ENCODE measurements around the gene NFIA.

NFIA gene

GRCh38 chr1:61271412-61271789, 189.0 kb downstream of the NFIA start:
- no peak overlapping the region for H3K9ac ChIP-seq
- no peak overlapping the region for H3K27ac ChIP-seq
- H3K27me3 ChIP-seq (ENCODE audit: insufficient read depth, low read depth): no peaks in the 10 kb centered on the region
- H3K36me3 ChIP-seq (ENCODE audit: insufficient read depth): no peaks in the 10 kb centered on the region
- H3K4me1 ChIP-seq (ENCODE audit: low read depth, poor library complexity, severe bottlenecking): no peaks in the 10 kb centered on the region
- H3K4me3 ChIP-seq (IDR thresholded peaks at IDR 0.05; ENCODE audit: insufficient read depth, low read depth, low read length): no peak overlapping the region
- no peaks in the 10 kb centered on the region for H3K79me2 ChIP-seq (ENCODE audit: insufficient read depth, low read depth)
- TF ChIP-seq CTCF (conservative IDR thresholded peaks at IDR 0.05; ENCODE audit: low read depth, low read length): no peak
- no peak overlapping the region for H3K4me2 ChIP-seq
- H2AFZ ChIP-seq (ENCODE audit: low read depth): no peak overlapping the region
- H4K20me1 ChIP-seq (ENCODE audit: insufficient read depth): no peaks in the 10 kb centered on the region

- Histone ChIP-seq H3K4me1 (ENCODE audit: low read depth, poor library complexity, severe bottlenecking) (no peaks in the 10 kb centered on the region), H4K20me1 (ENCODE audit: insufficient read depth) (no peaks in the 10 kb centered on the region), H3K9ac (no peak overlapping the region), H3K4me3 (IDR thresholded peaks at IDR 0.05; ENCODE audit: insufficient read depth, low read depth, low read length) (no peak overlapping the region), H2AFZ (ENCODE audit: low read depth) (no peak overlapping the region), H3K79me2 (ENCODE audit: insufficient read depth, low read depth) (no peaks in the 10 kb centered on the region), H3K36me3 (ENCODE audit: insufficient read depth) (no peaks in the 10 kb centered on the region), H3K27ac (no peak overlapping the region), H3K27me3 (ENCODE audit: insufficient read depth, low read depth) (no peaks in the 10 kb centered on the region), H3K4me2 (no peak overlapping the region)
- TF ChIP-seq CTCF (conservative IDR thresholded peaks at IDR 0.05; ENCODE audit: low read depth, low read length): no peak
These were observed 190.9 kb downstream of the NFIA start for GRCh38 chr1:61273167-61273705.

DNA sequence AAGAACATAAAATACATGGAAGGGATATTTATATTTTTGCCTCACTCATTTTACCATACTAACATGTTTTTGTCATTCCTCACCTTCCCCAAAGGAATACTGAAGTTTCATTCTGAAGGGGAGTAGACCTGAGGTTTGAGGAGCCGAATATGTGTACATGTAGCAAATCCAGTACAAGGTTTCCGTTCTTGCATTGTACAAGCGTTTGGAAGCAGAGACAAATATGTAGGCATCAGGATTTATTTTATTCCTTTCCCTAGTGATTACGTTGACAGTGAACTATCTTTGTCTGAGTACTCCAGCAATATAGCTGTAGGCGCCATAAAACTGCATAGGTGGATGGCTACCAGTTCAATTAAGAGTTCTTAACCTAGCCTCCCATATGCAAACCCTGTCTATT, 191.5 kb downstream of the NFIA start:
- no peaks in the 10 kb centered on the region for H3K4me1 ChIP-seq (ENCODE audit: low read depth, poor library complexity, severe bottlenecking)
- H3K79me2 ChIP-seq (ENCODE audit: insufficient read depth, low read depth): no peaks in the 10 kb centered on the region
- no peaks in the 10 kb centered on the region for H3K27me3 ChIP-seq (ENCODE audit: insufficient read depth, low read depth)
- no peaks in the 10 kb centered on the region for H4K20me1 ChIP-seq (ENCODE audit: insufficient read depth)
- H3K9ac ChIP-seq: no peak overlapping the region
- H3K36me3 ChIP-seq (ENCODE audit: insufficient read depth): no peaks in the 10 kb centered on the region
- no peak overlapping the region for H3K4me2 ChIP-seq
- no peak overlapping the region for H2AFZ ChIP-seq (ENCODE audit: low read depth)
- no peak for TF ChIP-seq CTCF (conservative IDR thresholded peaks at IDR 0.05; ENCODE audit: low read depth, low read length)
- H3K4me3 ChIP-seq (IDR thresholded peaks at IDR 0.05; ENCODE audit: insufficient read depth, low read depth, low read length): no peak overlapping the region
- no peak overlapping the region for H3K27ac ChIP-seq

- H3K79me2 ChIP-seq (ENCODE audit: insufficient read depth, low read depth): no peaks in the 10 kb centered on the region
- H3K4me3 ChIP-seq (IDR thresholded peaks at IDR 0.05; ENCODE audit: insufficient read depth, low read depth, low read length): no peak overlapping the region
- H3K27me3 ChIP-seq (ENCODE audit: insufficient read depth, low read depth): no peaks in the 10 kb centered on the region
- H3K36me3 ChIP-seq (ENCODE audit: insufficient read depth): no peaks in the 10 kb centered on the region
- no peak overlapping the region for H2AFZ ChIP-seq (ENCODE audit: low read depth)
- no peaks in the 10 kb centered on the region for H3K4me1 ChIP-seq (ENCODE audit: low read depth, poor library complexity, severe bottlenecking)
- H3K4me2 ChIP-seq: no peak overlapping the region
- no peak for TF ChIP-seq CTCF (conservative IDR thresholded peaks at IDR 0.05; ENCODE audit: low read depth, low read length)
- no peak overlapping the region for H3K27ac ChIP-seq
- H4K20me1 ChIP-seq (ENCODE audit: insufficient read depth): no peaks in the 10 kb centered on the region
- H3K9ac ChIP-seq: no peak overlapping the region
These were observed 192.6 kb downstream of the NFIA start for GRCh38 chr1:61274939-61275338.
